HG03025 (cell line): ENCODE results near the gene PSMA5.
A peak's percentile ranks its signal among the peaks of the same experiment; 100 is the strongest.
"Not testable (repeated sequence)": the region's sequence is repeated elsewhere in the genome, so short reads cannot be mapped to it uniquely, and the experiment has no call there.

Experiments
- ATAC-seq: cut with Tn5 transposase; IDR thresholded peaks from one replicate; pipeline ENCODE4 v1.9.1; 2021; ENCODE audit warnings: mild to moderate bottlenecking, moderate library complexity; ENCODE audit not compliant: unreplicated experiment, low FRiP score

Gene PSMA5

GRCh38 chr1:109393617-109394233, 32.5 kb downstream of the PSMA5 start:
- no peak for ATAC-seq

- no peak for ATAC-seq
Measured at GRCh38 chr1:109392788-109393616, 33.2 kb downstream of the PSMA5 start.

GRCh38 chr1:109392037-109392787, 34.0 kb downstream of the PSMA5 start:
- ATAC-seq = no peak

GRCh38 chr1:109391626-109392025, 34.6 kb downstream of the PSMA5 start:
- ATAC-seq = peak; percentile 56

GRCh38 chr1:109391157-109391556, 35.1 kb downstream of the PSMA5 start:
- no peak for ATAC-seq

GRCh38 chr1:109389638-109390341, 36.5 kb downstream of the PSMA5 start:
- no peak for ATAC-seq

- ATAC-seq = no peak
Measured at GRCh38 chr1:109388884-109389637, 37.2 kb downstream of the PSMA5 start.

GRCh38 chr1:109388208-109388711, 38.0 kb downstream of the PSMA5 start:
- ATAC-seq = no peak

GRCh38 chr1:109386054-109386717, 40.1 kb downstream of the PSMA5 start:
- no peak for ATAC-seq

- no peak for ATAC-seq
Measured at GRCh38 chr1:109385417-109385816, 40.8 kb downstream of the PSMA5 start.

GRCh38 chr1:109383854-109384253, 42.4 kb downstream of the PSMA5 start:
- ATAC-seq = no peak

- no peak for ATAC-seq
Measured at GRCh38 chr1:109383087-109383779, 43.0 kb downstream of the PSMA5 start.

- no peak for ATAC-seq
Measured at GRCh38 chr1:109381573-109381972, 44.7 kb downstream of the PSMA5 start.

- no peak for ATAC-seq
Measured at GRCh38 chr1:109379907-109380306, 46.3 kb downstream of the PSMA5 start.

GRCh38 chr1:109379422-109379821, 46.8 kb downstream of the PSMA5 start:
- no peak for ATAC-seq

GRCh38 chr1:109377698-109378097, 48.5 kb downstream of the PSMA5 start:
- no peak for ATAC-seq

- ATAC-seq = not testable (repeated sequence)
Measured at GRCh38 chr1:109373696-109374095, 52.6 kb downstream of the PSMA5 start.

GRCh38 chr1:109373126-109373525, 53.1 kb downstream of the PSMA5 start:
- no peak for ATAC-seq

GRCh38 chr1:109372281-109372680, 54.0 kb downstream of the PSMA5 start:
- no peak for ATAC-seq
